A673 (cell line): ENCODE measurements around the gene FCMR. TPM values are rescaled to one million over a fixed set of nuclear protein-coding genes. Genes with fewer than 3 reads are reported as not detected.

Experiments used
- BruUV-seq: library from RNA; stranded (reverse); fragments of 400-500 nt; replicated peaks from 2 replicates; lab custom pipeline; 2021; lab: Mats Ljungman, UMichigan
- CTCF ChIA-PET: fragments of 300-600 bp; sonication (Branson Sonifier 250); formaldehyde crosslinking; loops from one replicate; lab custom pipeline; 2022; ENCODE audit warnings: antibody characterized with exemption; lab: Charles Lee
- POLR2A ChIA-PET: fragments of 300-600 bp; sonication (Branson Sonifier 250); formaldehyde crosslinking; loops from one replicate; lab custom pipeline; 2022; ENCODE audit warnings: antibody characterized with exemption; ENCODE audit not compliant: low non-redundant PET; lab: Charles Lee
- DNase-seq: peaks from one replicate; pipeline ENCODE4 v3.0.0-alpha.2; 2015; ENCODE audit warnings: low spot score
- H3K27ac ChIP-seq: fragments of 200-600 bp; sonication (generic); 2 replicates; pipeline ENCODE4 v1.5.1; 2016; ENCODE audit warnings: mixed run types, low read depth, mild to moderate bottlenecking, mixed read lengths, antibody characterized with exemption, low read length; ENCODE audit not compliant: poor library complexity, severe bottlenecking
- H3K27me3 ChIP-seq: fragments of 200-600 bp; sonication (generic); replicated peaks from 2 replicates; pipeline ENCODE4 v1.6.1; 2017; ENCODE audit warnings: mixed run types, low read depth, mild to moderate bottlenecking, mixed read lengths, antibody characterized with exemption, low read length; ENCODE audit not compliant: insufficient read depth, poor library complexity
- H3K36me3 ChIP-seq: fragments of 200-600 bp; sonication (generic); 2 replicates; pipeline ENCODE4 v1.6.1; 2016; ENCODE audit warnings: mixed run types, mild to moderate bottlenecking, mixed read lengths, antibody characterized with exemption, low read length; ENCODE audit not compliant: insufficient read depth, poor library complexity, severe bottlenecking
- H3K4me1 ChIP-seq: fragments of 200-600 bp; sonication (generic); 2 replicates; pipeline ENCODE4 v1.6.1; 2017; ENCODE audit warnings: mixed run types, mild to moderate bottlenecking, mixed read lengths, antibody characterized with exemption, low read length; ENCODE audit not compliant: insufficient read depth, poor library complexity, severe bottlenecking
- H3K4me3 ChIP-seq: fragments of 200-600 bp; sonication (generic); 2 replicates; pipeline ENCODE4 v1.5.1; 2016; ENCODE audit warnings: low read depth, mixed run types, mild to moderate bottlenecking, mixed read lengths, low read length; ENCODE audit not compliant: poor library complexity, severe bottlenecking
- H3K9me3 ChIP-seq: fragments of 200-600 bp; sonication (generic); 2 replicates; pipeline ENCODE4 v1.6.1; 2016; ENCODE audit warnings: mixed run types, low read depth, mild to moderate bottlenecking, mixed read lengths, antibody characterized with exemption, low read length; ENCODE audit not compliant: poor library complexity, severe bottlenecking
- EZH2 ChIP-seq: fragments of 200-600 bp; sonication (generic); IDR thresholded peaks from 2 replicates; pipeline ENCODE4 v1.6.1; 2017; ENCODE audit warnings: borderline replicate concordance, low read depth, mild to moderate bottlenecking, mixed read lengths, antibody characterized with exemption, low read length; ENCODE audit not compliant: poor library complexity, severe bottlenecking
- intact Hi-C: fragments of 100-400 bp; cut with micrococcal nuclease; formaldehyde crosslinking; loops from one replicate; pipeline ENCODE4 v1.10.0; 2022; ENCODE audit not compliant: unreplicated experiment
- total RNA-seq: library from RNA; stranded (reverse); gene quantifications from 2 replicates; pipeline ENCODE4 v1.2.3, GENCODE V29; 2021
- TF ChIP-seq, protein P1 (sequence below): fragments of 300-800, 200-600 bp; sonication (generic); conservative IDR thresholded peaks from 2 replicates; pipeline ENCODE4 v1.5.1; 2017; ENCODE audit warnings: low read depth, mild to moderate bottlenecking, antibody characterized with exemption, low read length, moderate library complexity, mixed read lengths

FCMR gene
- total RNA-seq, 1 experiment from 2014 or later: not detected

GRCh38 chr1:206866062-206866461, 55.7 kb downstream of the FCMR start:
- Histone ChIP-seq H3K27ac (no peak overlapping the region), H3K4me1 (no peaks in the 10 kb centered on the region), H3K27me3 (peaks cover 38% of the 10 kb centered on the region), H3K4me3 (no peak overlapping the region), H3K9me3 (no peaks in the 10 kb centered on the region), H3K36me3 (no peaks in the 10 kb centered on the region)
- ChIA-PET POLR2A (no interaction called here), CTCF (interaction anchor here (0.7 kb wide), 1 partner anchor 15 kb away, joined by 3 read pairs; no protein-coding TSS in a partner anchor)
- intact Hi-C loops: no loop called here
- no peak for DNase-seq
- TF ChIP-seq, protein P1, sequence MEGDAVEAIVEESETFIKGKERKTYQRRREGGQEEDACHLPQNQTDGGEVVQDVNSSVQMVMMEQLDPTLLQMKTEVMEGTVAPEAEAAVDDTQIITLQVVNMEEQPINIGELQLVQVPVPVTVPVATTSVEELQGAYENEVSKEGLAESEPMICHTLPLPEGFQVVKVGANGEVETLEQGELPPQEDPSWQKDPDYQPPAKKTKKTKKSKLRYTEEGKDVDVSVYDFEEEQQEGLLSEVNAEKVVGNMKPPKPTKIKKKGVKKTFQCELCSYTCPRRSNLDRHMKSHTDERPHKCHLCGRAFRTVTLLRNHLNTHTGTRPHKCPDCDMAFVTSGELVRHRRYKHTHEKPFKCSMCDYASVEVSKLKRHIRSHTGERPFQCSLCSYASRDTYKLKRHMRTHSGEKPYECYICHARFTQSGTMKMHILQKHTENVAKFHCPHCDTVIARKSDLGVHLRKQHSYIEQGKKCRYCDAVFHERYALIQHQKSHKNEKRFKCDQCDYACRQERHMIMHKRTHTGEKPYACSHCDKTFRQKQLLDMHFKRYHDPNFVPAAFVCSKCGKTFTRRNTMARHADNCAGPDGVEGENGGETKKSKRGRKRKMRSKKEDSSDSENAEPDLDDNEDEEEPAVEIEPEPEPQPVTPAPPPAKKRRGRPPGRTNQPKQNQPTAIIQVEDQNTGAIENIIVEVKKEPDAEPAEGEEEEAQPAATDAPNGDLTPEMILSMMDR: no peak
- TF ChIP-seq EZH2: no peak
- BruUV-seq: no TSS peak

- peaks cover 39% of the 10 kb centered on the region for H3K27me3 ChIP-seq
- H3K36me3 ChIP-seq: no peaks in the 10 kb centered on the region
- DNase-seq: peak; percentile 82
- TF ChIP-seq EZH2: no peak
- TF ChIP-seq, protein P1: peak; percentile 94
- no TSS peak for BruUV-seq
- no peaks in the 10 kb centered on the region for H3K4me1 ChIP-seq
- no peaks in the 10 kb centered on the region for H3K9me3 ChIP-seq
- H3K27ac ChIP-seq: no peak within 1 kb of the TSS
- ChIA-PET POLR2A (no interaction called here), CTCF (interaction anchor here (0.5 to 1.0 kb wide), 3 partner anchors 16 to 230 kb away, joined by 3 read pairs; partner anchors contain the start of gene DYRK3)
- H3K4me3 ChIP-seq: no peak within 1 kb of the TSS
- intact Hi-C loops: loop anchor here (2.0 to 5.0 kb wide), 2 partner anchors 48 to 212 kb away; no protein-coding TSS in a partner anchor
Measured at GRCh38 chr1:206864939-206865671, 56.6 kb downstream of the FCMR start, which contains the start of gene IL20. Gene IL20, plus strand, starts transcription at chr1:206865623. Its CDS starts 230 bp downstream, at chr1:206865853.

DNA sequence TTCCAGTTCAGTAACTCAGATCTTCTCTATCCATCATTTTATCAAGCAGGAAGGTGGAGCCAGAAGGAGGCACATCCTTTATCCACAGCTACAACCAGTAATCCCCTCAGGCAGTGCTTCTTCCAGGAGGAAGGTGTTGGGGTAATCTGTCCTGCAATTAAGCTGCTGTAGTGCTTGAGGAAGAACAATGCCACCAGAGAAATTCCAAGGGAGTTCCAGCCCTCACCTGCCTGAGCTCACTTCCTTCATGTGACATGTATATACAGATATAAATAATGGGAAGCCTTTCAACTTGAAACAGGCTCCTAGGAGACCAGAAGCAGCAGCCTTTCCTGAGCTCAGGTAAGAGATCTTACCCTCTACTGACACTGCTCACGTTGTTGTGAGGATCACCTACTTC, 58.5 kb downstream of the FCMR start:
- no peak overlapping the region for H3K27ac ChIP-seq
- no TSS peak for BruUV-seq
- H3K9me3 ChIP-seq: no peaks in the 10 kb centered on the region
- POLR2A ChIA-PET: no interaction called here
- CTCF ChIA-PET: interaction anchor here (1.1 kb wide), 1 partner anchor 49 kb away, joined by 3 read pairs; no protein-coding TSS in a partner anchor
- no peak for TF ChIP-seq EZH2
- TF ChIP-seq, protein P1: no peak
- H3K27me3 ChIP-seq: peaks cover 51% of the 10 kb centered on the region
- no peaks in the 10 kb centered on the region for H3K4me1 ChIP-seq
- H3K4me3 ChIP-seq: no peak overlapping the region
- no peaks in the 10 kb centered on the region for H3K36me3 ChIP-seq
- intact Hi-C loops: loop anchor here (5.0 kb wide), 1 partner anchor 214 kb away; no protein-coding TSS in a partner anchor
- DNase-seq: no peak
